SIG-M5 (cell line): ENCODE data around the gene BPGM.

Source experiments
- DNase-seq: peaks from one replicate; lab custom pipeline; 2025; lab: John Stamatoyannopoulos, UW

The BPGM gene

DNA sequence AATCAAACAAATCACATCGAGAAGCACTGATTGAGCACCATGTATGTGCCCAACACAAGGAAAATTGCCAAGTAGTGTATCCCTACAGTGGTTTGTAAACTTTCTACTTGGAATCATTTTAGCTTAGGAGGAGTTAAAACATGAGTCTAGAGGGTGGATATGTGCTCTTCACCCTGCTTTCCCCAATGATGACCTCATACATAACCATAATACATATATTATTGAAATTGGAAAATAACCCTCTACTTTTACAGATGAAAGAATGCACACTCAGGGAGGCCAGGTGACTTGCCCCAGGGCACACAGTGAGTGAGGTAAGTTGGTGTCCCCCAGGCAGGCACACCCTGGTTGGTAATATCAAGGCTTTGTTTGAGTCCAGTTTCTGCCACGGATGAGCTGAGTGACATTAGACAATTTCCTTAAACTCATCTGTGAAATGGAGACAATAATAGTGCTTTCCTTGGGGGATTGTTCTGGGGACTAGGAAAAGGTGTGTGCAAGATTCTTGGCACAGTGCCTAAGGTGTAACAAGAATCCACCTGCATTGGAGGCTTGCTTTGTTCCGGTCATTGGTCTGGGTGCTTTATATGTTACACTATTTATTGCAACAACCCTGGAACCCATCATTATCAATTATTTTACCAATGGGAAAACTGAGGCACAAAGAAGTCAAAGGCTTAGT lies 50.7 kb downstream of the BPGM start:
- DNase-seq = no peak

DNA sequence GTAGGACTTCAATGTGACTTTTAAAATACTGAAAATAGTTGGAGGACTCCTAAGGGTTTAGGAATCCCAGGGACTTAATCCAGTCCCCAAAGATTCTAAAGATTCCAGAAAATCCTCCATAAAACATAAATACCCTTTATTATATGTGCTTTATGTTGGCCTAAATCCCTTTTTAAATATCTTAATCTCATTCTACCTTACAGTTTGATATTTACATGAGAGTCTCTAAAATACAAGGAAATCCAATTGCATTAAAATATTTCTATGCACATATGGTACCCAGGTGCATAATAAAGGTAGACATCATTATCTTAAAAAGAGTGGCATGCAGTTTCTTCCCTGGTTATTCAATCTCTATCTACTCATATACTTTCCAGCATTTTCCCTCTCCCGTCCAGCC lies 51.8 kb downstream of the BPGM start:
- DNase-seq = no peak

DNA sequence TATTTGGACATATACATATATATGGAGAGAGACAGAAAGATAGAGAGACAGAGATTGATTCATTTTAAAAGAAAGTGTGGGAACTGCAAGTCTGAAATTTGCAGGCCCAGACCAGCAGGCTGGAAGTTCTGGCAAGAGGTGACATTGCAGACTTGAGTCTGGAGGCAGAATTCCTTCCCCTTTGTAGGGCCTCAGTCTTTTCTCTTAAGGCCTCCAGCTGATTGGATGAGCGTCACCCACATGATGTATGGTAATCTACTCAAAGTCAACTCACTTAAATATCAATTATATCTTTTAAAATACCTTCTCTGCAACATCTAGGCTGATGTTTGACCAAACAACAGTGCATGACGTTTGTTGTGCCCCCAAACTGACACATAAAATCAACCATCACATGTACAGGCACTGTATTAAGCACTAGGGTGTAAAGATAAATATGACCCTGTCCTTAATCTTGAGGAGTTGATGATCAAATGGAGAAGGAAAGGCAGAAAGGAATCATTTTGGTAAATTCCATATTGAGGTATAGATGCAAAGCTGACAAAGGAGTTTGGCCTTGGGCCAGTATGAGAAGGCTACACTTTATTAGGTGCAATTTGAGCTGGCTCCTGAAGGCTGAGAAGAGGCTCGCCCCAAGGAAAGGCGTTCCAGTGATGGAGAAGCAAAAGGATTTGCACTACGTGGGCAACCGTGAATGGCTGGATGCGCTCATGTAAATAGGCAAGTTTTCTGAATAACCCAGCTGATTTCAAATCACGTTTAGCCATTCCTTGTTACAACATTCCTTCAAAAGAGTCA lies 52.6 kb downstream of the BPGM start:
- DNase-seq = no peak

DNA sequence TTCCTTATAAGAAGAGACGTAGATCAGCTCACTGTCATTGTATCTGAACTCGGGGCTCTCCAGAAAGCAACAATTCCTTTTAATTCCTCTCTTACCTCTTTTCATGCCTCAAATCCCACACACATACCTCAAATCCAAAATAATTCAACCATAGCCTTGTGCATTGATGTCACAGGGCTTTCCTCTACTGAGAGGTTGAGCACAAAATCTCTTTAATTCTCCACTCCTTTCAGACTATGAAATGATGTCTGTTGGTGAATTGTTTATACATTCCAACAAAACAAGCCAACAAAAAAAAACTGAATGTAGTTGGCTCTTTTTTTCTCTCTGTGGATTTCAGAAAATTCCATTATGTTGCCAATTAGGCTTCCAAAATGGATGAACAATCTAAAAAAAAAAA lies 53.2 kb downstream of the BPGM start:
- DNase-seq = no peak

DNA sequence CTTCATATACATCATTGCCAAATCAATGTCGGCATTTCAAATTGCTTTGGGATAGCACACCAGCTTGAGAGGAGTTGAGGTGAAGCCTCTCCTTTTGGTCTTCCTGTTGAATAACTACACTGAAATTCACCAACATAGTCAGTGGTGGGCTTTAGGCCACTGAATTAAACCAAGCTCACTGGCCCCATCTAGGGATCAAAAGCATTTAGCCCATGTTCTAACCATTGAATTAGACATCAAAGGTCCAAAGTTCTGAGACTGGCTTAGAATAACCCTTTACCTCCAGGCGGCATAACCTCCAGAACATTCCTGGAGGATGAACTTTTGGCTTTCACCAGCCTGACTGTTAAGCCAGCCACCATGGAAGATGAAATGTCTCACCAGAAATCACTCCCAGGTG lies 54.6 kb downstream of the BPGM start:
- DNase-seq = no peak

DNA sequence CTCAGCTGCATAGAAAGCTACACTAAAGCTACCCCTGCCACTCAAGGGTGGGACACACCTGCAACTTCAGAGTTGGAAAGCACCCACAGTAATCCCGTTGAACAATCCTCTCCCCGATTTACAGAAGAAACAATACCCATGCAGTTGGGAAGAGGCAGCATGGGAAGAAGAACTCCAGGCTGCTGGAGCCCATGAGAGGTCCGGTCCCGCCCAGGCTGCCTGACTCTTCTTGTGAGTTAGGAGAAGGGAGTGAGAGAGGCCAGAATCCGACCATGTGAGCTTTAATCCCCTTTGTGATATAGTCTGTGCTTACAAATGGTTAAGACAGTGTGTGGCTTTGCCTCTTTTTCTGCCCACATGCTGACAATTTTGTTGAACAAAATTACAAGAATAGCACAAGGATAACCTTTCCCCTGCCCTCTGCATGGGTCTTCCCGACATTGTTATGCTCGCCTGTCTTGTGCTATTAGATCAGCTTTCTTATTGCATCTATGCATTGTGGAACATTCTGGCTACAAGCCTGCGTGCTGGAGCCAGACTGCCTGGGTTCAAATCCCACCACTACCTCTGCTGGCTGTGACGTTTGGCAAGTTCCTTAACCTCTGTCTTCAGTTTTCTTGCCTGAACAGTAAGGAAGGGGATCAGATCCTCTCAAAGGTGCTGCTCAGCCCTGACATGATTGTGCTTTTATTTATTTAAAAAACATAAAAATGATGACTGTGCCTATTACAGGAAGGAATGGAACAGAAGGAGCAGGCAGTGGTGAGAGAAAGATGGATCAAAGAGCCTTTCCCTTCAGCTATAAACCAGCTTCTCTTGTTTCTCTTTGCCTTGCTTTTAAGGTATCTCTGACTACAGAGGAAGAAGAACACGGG lies 56.0 kb downstream of the BPGM start:
- no peak for DNase-seq

DNA sequence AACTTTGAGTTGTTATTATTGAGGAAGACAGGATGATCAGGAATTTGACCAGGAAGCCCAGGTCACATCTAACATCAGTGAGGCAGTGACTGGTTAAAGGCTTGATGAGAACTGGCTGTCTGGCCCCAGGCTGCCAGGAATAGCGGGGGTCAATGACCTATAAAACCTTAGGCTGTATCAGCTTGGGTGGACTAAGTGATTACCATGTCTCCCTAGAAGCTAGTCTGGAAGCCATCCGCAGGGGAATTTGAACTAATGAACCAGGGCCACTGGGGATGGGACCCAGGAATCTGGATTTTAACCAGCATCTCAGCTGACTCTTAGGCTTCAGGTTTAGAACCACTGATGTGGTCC lies 56.6 kb downstream of the BPGM start:
- no peak for DNase-seq

DNA sequence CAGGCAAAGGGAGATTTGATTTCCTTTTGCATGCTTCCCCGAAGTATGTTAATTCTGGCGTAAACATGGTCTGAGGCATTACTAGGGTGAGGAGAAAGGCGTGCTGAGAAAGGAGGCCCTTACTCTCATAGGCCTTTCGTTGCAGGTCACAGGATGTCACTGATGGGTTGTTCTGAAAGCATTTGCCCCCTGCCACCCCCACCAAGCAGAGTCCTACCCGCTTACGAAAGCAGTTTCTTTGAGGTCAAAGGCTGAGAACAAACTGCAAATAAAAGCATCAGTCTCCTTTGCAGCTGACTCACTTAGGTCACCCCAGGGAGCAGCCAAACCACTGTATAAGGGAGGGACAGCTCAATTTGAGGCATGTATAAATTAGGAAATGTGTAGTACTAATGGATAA lies 57.1 kb downstream of the BPGM start:
- no peak for DNase-seq

DNA sequence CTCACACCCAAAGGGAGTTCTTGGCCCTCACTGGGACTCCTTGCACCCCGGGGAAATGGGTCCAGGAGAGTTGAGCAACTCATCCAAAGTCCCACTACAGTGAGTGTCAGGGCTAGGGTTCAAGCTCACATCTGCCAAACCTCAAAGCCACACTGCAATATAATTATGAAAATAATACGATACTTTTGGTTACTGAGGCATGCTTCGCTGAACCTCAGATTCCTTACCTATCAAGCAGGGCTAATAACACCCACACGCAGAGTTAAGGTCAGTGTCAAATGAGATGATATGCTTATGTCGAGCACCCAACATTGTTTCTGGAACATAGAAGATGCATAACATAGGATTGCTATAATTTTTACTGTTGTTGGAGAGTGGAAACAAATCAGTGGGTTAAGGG lies 58.2 kb downstream of the BPGM start:
- no peak for DNase-seq

DNA sequence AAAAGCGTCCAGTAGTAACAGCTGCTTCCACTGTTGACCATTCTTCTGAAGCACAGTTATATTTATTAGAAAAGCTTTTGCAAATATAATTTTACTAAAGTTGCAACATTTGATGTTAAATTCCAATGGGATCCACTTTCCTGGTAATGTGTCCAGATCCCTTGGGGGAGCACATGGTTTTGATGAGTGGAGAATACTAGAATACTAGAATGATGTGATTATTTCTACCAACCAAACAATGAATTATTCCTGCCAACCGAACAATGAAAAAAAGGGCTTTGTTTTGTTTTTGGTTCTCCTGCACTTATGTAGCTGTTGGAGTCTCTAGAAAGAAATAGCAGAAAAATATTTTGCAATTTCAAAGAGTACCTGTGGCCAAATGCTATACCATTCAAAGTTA lies 59.1 kb downstream of the BPGM start:
- DNase-seq = no peak

DNA sequence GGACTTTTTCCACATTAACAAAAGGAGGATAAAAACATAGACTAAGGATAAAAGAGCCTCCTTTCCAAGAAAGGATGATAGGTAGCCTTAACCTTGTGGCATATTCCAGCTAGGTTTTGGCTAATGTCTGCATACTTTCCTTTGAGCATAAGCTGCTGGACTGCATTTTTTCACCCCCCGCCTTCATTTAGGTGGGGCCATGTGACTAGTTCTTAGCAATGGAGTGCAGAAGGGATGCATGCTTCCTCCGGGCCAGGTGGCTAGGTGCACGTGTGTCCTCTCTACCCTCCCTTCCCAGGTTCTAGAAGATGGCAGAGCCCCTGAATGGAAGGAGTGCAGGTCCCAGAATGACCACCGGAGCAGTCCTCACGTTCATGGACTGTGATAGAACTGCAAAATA lies 59.8 kb downstream of the BPGM start:
- DNase-seq = no peak

DNA sequence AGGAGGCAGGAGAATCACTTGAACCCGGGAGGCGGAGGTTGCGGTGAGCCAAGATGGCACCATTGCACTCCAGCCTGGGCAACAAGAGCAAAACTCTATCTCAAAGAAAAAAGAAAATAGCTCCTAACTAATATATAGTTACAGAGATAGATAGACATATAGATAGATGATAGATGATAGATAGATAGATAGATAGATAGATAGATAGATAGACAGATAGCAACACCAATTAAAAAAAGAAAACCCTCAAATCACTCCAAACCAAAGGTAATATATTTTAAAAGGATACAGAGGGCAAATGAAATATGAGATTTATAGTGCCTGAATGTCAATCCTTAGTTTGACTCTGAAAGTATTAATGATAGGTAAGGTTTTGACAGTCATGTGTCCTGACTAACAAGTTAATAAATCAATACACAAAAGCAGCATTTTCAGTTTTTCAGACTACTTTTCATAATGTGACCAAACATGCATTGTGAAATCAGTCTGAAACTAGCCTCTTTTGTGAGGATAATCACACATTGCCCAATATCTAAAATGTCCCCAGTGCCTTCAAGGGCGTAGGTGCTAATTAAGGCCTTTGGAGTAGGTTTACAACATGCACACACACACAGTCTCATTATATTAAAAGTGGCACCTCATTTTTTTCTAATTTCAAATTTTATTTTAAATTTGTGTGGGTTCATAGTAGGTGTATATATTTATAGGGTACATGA lies 61.2 kb downstream of the BPGM start:
- DNase-seq = no peak

DNA sequence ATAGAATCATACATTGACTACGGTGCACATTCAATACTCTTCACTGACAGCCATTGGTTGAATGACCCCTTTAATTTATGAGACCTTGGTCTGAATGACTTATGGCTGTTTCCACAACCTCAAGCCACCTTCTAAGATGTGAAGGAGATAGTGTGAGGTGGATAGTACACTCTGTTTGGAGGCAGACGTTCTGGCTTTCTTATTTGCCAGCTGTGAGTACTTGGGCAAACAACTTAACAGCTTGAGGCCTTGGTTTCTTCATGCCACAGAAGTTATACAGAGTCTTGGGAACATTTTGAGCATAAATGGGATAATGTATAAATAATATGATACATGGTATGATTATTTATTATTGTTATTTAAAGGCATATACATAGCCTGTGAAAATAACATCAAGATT lies 62.0 kb downstream of the BPGM start:
- DNase-seq = no peak

DNA sequence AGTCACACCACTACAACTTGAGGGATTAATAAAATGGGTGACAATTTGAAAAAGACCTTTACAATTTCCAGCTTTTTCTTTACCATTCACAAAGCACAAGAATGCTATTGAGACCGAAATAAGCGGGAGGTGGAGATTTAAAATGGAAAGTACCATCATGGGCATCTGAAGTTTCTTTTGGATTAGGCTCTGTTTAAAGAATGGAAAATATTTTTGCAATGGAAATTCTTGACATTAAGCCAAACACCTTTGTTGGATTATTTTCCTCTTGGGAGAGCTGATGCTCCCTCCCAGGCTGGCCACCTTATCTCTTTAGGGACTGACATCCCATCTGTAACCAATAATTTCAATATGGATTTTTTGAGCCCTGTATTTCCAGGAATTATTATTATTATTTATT lies 62.5 kb downstream of the BPGM start:
- no peak for DNase-seq

DNA sequence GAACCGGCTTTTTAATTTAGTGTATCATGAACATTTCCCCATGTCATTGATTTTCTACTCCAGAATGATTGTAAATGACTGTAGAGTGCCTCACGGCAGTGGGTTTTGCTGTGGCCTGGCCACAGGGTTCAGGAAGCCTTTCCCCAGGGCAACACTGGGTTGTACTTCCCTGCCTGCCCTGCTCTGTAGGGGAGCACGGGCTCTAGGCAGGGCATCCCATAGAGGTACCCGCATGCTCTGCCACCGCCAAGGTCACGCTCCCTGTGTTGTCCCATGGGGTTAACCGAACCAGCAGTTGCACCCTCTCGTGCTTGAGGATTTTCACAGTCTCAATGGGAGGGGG lies 63.8 kb downstream of the BPGM start:
- DNase-seq = no peak

DNA sequence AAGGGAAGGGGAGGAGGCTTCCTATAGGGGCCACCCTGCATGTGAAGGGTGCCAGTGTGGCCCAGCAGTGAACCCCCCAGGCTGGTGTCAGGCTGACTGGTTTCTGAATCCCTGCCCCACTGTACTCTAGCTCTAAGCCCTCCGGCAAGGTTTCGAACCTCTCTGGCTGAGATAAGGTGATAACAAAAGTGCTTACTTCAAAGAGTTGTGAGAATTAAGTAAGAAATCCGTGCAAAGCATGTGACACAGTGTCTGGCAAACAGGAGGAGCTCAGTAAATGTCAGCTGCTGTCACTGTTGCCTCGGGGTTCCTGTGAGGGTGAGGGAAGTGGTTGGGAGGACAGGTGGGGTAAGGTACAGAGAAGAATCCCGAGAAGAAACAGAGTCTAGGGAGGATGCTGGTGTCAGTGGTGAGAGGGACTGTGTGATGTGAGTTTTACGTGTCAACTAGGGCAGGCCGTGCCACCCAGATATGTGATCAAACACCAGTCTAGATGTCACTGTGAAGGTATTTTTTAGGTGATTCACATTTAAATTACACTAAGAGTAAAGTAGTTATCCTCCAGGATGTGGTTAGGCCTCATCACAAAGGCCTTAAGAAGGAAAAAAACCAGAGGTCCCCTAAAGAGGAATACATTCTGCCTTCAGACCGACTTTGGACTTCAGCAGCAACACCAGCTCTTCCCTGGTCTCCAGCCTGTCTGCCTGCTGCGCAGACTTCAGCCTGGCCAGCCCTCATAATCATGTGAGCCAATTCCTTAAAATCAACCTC lies 64.4 kb downstream of the BPGM start:
- DNase-seq = no peak

DNA sequence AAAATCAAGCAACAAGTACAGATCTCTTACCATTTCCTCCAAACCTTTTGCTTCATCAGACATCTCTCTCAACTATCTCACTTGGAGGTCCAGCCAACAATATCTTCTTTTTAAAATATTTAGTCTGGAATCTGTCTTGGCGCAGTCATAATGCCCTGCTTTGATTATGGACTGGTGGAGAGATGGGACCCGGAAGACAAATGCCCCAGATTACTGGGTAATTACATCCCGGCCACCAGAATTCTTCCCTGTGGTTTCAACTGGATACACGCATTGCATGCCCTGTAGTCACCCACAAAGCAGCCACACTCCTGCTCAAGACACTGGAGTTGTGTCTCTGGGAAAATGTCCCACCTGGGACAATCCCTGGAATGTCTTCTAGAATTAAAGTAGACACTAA lies 65.5 kb downstream of the BPGM start:
- no peak for DNase-seq

DNA sequence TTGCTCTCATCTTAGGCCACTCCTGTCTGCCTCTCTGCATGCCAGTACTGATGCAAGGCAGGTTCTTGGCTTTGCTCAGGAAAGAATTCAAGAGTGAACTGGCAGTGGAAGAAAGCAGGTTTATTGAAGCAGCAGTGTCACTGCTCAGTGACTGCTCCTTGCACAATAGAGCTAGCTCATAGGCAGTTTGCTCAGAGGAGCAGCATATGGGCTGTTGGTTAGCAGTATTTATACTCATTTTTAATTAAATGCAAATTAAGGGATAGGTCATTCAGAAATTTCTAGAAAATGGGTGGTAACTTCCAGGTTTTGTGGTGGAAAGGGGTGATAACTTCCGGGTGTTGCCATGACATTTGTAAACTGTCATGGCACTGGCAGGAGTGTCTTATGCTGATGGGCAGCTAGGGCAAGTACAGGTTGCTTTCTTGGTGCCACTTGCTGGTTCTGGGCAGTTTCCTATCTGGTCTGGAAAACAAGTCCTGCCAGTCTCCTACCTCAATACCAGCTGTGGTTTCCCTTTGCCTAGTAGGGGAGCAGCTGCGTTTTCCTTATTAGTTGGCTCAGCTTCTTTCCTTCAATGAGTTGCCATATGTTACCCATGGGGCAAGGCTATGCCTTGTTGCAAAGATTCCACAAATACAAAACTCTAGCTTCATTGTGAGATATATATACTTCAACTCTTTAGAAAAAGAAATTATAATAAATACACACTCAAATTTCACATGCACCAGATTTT lies 68.0 kb downstream of the BPGM start:
- no peak for DNase-seq

DNA sequence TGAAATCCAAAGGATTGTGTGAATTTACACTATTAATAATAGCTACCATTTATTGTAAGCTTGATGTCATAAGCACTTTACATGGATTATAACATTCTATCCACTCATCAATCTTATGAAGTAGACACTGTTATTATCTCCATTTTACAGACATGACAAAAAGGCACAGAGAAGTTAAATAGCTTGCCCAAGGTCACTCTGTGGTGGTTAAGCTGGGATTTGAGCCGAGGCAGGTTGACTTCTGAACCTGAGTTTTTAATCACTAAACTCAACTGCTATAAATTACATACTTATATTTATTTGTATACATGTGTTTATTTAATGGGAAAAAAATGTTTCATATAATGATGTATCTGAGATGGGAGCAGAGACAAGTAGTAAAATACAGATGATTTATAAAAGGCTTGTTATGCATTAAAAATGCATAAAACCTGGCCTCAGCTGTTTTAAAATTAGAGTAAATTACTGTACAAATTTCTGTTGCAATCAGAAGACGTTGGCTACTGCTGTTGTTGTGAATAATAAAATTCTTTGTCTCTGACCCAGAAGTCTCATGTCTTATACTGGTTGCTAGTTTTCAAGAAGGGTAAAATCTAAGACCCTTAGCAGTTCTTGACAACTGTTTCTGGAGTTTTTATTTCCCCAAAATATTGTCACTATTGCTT lies 71.7 kb downstream of the BPGM start:
- DNase-seq = no peak
